ENCODE results near the gene ERFL.
"Not testable (repeated sequence)": the region's sequence is repeated elsewhere in the genome, so short reads cannot be mapped to it uniquely, and the experiment has no call there.

The ERFL gene

DNA sequence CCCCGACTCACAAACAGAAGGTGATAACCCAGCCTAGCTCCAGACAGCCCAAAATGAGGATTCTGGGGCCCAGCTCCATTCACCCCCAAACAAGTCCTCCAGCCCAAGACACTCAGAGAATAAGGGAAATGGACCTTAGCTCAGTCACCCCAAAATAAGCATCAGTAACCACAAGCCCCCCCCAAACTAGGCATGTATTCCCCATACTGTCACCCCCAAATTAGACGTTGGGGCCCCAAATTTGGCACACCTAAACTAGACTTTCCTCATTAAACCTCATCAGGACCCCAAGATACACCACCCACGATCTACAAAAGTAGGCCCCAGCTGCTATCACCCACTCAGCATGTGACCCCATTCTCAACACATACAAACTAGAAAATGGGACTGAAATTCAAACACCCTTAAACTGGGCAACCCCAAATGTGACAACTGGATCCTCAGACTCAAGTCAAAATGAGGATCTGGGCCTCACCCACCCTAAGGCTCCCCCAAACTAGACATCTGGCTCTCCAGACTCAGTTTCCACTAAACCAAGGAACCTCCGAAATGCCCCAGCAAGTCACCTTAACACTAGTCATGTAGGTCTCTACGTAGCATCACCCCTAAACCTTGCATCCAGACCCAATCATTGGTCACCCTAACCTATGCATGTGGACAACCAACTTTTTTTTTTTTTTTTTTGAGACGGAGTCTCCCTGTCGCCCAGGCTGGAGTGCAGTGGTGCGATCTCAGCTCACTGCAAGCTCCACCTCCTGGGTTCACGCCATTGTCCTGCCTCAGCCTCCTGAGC is 13.4 kb upstream of the ERFL start:
- DNase-seq (ENCODE audit: low read depth in 2 of 2), result no peak

DNA sequence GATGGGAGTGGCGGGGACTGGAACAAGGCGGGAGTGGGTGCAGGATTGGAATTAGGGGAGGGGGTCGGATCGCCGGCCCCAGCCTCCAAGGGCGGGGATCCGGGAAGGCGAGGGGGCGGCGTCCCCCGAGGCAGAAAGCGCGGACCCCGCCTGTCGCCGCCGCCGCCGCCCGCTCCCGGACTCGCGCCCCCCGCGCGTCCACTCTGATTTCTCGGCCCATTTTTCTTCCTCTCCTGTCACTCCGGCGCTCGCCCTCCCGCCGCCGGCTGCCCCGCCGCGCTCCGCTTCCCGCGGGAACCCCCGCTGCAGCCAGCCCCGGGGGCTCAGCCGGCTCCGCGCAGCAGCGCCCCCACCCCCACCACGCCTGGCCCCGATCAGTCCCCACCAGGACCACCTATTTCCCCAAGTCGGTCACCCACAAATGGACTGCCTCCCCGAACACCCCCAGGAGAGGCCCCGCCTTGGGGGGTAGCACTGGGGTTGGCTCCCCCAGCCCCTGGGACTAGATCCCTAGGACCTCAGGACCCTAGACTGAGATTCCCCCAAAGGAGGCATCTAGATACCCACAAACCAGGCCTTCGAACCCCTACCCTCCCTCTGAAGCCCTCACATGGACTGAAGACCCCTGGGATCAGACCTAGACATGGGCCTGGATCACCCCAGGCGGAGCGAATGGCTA is 12.6 kb upstream of the ERFL start:
- DNase-seq (ENCODE audit: low read depth in 2 of 2), result no peak

DNA sequence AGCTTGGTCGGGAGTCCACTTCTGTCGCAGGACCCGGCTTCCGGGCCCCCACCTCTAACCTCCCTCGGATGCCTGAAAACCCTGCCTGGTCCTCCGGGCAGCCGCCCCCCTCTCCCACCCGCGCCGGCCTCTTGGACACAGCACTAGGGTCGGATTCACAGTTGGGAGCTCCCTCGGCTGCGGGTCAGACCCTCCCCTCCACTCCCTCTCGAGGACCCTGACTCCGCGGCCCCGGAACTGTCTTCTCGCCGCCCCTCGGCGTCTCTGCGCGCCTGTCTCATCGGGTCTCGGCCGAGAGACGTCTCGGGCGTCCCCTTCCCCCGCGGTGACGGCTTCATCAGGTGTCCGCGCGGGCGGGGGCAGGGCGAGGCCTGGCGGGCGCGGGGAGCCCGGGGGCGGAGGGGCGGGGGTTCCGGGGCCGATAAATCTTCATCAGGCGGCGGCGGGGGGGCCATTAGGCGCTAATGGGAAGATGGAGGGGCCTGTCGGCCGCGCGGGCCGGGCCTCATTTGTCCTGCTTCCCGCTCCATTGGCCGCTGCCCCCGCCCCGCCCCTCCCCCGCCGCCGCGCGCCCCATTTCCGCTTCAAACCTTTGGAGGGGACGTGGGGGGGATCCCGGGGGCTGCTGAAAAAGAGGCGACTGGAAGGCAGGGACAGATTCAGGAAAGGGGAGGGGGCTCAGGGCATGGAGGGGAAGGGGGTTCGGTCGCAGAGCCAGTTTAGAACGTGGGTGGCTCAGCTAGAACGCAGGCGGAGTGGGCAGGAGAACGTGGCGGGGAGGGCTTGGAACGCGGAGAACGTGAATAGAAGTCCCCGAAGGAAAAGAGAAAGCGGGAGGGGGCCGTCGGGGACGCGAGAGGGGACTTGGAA is 11.8 kb upstream of the ERFL start:
- peak in 1 of 2 donors; percentile 42 for DNase-seq (ENCODE audit: low read depth in 2 of 2)

DNA sequence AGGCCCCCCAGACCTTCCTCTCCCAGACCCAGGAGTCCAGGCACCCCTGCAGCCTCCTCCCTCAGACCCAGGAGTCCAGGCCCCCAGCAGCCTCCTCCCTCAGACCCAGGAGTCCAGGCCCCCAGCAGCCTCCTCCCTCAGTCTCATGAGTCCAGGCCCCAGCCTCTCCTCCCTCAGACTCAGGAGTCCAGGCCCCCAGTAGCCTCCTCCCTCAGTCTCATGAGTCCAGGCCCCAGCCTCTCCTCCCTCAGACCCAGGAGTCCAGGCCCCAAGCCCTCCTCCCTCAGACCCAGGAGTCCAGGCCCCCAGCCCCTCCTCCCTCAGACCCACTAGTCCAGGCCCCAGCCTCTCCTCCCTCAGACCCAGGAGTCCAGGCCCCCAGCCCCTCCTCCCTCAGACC is 11.0 kb upstream of the ERFL start:
- not testable (repeated sequence) for DNase-seq (ENCODE audit: low read depth in 2 of 2)

DNA sequence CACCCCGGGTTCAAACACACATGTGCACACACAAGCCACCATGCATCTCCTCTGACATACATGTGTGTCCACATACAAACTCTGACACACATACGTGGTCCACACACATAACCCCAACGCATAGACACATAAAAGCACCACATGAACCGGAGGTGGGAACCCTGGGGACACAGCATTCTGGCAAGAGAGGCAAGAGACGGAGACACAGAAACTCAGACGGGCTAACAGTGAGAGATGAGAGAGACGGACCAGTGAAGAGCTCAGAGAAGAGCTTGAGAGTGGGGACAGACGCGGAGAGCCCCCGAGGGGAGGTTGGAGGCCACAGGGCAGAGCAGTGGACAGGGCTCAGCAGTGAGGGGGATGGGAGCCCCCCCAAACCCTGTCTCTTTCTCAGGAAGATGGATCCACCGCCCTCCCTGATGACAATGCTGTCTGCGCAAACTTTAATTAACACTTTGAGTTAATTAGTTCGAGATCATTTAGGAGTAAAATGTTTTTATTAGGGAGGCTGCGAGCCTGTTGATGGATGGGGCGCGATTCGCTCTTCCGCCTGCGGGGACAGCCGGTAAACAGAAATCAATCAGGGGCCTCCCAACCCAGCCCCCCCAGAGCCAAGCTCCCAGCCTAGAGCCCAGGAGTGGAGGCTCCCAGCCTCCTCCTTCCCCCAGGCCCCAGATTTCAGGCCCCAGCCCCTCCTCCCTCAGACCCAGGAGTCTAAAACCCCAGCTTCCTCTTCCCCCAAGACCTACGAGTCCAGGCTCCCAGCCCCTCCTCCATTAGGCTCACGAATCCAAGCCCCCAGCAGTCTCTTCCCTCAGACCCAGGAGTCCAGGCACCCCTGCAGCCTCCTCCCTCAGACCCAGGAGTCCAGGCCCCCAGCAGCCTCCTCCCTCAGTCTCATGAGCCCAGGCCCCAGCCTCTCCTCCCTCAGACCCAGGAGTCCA is 9.5 kb upstream of the ERFL start:
- no peak for DNase-seq (ENCODE audit: low read depth in 2 of 2)

DNA sequence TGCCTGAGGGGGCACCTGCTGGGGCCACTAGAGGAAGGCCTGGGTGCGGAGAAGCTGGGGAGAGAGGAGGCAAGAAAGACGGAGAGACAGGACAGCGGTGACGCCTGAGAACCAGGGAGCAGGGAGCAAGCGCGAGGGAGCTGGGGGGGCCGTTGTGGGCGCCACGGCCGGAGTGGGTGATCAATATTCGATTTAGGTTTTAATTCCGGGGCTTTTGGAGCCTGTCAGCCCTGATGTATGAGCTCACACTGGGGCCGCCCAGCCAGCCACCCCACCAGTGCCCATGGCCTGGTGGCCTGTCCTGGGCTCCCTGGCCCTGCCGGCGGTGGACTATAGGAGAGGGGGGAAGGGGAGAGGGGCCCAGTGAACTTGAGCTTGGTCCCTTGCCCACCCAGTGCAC is 8.7 kb upstream of the ERFL start:
- no peak for DNase-seq (ENCODE audit: low read depth in 2 of 2)

DNA sequence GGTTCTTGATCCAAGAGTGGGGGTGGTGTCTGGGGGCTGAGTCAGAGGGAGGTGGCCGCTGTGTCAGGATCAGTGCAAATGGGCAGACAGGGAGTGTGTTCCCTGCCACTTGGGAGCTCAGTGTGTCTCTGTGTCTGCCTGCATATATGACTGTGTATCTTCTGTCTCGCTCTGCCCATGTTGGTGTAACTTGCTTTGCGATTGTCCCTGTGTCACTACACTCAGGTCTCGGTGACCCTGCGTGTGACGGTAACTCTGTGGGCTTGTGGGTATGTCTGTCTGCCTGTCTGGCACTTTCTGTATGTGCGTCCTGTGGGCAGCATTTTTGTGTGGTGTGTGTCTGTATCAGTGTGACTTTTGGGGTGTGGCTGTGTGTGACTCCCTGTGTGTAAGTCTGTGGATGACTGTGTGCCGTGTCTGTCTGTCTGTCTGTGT is 8.2 kb upstream of the ERFL start:
- DNase-seq (ENCODE audit: low read depth in 2 of 2), result peak in 1 of 2 donors; percentile 28

DNA sequence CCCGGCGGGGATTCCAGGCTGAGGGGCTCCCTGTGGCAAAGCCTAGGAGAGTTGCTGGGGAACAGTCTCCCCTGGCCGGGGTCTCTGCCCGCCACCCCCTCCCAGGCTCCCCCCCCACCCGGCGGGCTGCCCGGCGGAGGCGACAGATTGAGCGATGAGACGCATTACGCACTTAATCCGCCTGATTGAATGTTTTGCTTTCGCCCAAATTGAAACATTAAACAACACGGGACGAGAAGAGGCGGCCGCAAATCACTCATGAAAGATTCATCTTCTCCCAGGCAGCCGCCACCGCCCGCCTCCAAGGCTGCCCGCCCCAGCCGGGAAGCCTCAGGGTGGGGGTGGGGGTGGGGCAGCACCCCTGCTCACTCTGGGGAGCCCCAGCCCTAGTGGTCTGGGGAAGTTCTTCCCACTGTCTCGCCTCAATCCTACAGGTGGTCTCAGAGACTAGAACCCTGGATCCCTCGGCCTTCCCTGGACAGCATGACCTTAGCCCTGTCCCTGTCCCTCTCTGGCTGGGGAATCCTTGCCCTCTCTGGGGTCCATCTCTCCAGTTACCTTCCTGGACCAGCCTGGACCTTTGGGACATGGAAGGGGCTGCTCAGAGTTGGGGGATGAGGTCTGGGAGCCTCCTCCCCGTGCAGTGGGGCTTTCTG is 7.6 kb upstream of the ERFL start:
- DNase-seq (ENCODE audit: low read depth in 2 of 2), result no peak

DNA sequence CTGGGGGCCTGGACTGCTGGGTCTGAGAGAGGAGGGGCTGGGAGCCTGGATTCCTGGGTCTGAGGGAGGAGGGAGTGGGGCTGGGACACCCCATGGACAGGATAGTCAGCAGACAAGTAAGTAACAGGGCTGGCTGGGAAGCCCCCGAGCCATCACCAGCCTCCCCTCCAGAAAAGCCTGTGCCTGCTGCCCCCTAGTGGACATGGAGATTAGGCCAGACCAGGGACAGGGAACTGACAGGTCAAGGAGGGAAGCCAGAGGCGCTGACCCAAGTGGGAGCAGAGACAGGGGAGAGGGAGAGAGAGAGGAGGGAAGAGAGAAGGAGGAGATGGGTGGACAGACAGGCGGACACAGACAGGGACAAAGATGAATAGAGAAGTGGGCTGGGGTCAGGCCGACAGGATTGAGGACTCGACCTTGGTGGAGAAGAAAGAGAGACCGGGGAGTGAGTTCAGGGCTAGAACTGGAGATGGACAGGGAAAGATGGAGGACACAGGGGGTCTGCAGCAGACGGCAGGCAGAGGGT is 6.7 kb upstream of the ERFL start:
- peak; percentile 65 to 66 for DNase-seq (ENCODE audit: low read depth in 2 of 2)

DNA sequence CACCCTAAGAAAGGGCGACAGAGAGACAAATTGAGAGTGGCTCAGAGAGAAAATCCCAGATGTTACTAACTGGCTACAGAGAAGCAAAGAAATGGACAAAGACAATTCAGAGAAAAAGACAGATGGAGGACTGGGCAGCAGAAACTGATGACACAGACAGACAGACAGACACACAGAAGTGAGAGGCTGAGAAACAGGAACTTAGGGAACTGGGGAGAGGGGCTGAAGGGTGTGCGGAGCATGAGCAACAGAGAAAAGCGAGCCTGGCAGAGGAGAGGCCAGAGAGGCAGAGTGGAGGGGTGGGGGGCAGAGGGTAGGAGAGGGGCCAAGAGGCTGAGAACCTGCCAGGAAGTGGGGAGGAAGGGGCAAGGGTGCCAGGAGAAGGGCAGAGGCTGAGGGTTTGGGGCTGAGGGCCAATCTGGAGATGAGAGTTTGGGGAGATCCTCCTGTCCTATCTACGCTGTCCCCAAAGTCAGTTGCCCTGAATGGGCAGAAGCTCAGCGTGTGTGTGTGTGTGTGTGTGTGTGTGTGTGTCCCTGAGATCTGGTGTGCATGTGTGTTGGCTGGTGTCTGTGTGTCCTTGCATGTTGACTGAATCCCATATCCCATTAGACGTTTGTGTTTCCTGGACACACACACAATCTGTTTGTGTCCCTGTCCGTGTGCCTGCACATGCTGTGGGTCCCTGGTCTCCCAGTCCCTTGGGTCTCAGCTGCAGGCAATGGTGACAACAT is 5.6 kb upstream of the ERFL start:
- DNase-seq (ENCODE audit: low read depth in 2 of 2), result no peak

DNA sequence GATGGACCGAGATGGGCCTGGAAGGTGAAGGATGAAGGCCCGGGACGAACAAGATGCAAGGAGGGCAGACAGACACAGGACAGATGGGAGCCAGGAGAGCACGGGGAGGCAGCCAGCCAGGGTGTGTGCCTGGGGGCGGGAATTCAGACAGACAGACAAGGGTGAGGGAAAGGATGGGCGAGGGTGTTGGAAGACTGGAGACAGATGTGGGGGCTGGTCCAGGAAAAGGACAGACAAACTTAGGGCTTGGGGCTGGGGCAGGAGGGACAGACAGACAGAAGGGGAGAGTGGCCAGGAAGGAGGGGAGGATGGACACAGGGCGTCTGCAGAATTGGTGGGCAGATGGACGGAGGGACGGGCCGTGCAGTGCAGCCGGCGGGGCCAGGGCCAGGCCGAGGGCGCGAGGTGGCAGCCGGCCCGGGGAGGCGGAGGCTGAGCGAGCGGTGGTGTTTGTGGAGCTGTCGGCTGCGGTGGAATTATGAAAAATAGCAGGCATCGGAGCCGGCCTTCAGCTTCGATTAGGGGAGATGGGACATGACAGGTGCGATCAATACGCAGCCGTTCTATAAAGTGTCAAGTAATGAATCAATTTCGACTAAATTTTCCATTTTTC is 4.6 kb upstream of the ERFL start:
- DNase-seq (ENCODE audit: low read depth in 2 of 2), result no peak

DNA sequence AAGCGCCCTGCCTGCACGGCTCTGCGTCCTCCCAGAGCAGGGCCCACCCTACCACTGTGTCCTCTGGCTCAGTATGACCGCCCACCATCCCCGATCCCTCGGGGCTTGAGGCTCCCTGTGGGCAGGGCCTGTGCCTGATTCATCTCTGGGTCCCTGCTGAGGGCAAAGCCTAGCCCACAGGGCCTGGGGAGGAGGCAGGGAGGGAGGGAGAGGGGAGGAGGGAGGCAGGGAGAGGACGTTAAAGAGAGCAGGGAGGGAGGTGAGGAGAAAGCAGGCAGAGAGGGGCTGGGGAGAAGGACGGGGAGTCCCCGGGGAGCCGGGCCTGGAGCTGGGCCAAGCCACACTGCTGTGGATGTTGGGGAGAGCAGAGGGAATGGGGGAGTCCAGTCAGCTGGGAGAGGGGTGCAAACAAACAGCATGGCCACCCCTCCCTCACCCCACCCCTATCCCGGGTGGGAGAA is 4.0 kb upstream of the ERFL start:
- no peak for DNase-seq (ENCODE audit: low read depth in 2 of 2)

DNA sequence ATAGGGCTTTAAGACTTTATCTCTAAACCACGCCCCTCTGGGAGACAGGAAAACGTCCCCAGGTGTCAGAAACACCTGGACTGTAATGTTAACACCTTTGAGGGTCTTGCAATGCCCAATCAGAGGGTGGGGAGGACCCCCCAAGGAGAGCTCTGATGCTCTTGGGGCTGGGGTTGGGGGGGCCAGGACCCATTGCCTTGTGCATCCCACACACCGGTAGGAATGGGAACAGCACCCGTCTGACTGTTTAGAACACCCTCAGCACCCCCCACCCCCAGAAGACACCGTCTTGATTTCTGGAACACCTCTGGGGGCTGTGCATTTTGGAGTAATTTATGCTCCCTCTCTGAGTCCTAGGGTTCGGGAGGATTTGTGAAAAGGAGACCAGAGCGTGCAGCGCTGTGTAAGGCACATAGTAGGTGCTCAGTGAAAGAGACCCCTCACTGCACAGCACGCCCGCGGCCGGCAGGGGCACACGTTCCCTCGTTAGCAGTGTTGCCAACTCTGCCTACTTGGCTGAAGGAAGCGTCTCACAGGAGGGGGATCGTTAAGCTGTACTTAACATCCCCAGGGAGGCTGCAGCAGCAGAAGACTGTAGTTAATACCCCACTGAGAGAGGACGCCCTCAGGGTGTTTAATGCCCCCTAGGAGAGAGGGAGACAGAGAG is 2.8 kb upstream of the ERFL start:
- no peak for DNase-seq (ENCODE audit: low read depth in 2 of 2)

DNA sequence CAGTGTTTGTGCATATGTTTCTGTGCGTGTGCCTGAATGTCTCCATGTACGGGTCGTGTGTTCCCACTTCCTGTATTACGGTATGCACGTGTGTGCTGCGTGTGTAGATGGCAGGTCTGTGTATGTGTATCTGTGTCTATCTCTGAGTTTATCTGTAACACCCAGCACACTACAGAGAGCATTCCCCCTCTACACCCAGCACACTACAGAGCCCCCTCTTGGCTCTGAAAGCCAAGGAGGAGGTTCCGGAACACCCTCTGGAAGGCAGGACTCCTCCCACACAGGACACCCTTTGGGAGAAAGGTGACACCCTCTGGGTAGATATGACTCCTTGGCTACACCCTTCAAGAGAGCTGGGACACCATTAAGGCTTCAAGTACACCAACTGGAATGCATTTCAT is 2.1 kb upstream of the ERFL start:
- DNase-seq (ENCODE audit: low read depth in 2 of 2), result no peak

DNA sequence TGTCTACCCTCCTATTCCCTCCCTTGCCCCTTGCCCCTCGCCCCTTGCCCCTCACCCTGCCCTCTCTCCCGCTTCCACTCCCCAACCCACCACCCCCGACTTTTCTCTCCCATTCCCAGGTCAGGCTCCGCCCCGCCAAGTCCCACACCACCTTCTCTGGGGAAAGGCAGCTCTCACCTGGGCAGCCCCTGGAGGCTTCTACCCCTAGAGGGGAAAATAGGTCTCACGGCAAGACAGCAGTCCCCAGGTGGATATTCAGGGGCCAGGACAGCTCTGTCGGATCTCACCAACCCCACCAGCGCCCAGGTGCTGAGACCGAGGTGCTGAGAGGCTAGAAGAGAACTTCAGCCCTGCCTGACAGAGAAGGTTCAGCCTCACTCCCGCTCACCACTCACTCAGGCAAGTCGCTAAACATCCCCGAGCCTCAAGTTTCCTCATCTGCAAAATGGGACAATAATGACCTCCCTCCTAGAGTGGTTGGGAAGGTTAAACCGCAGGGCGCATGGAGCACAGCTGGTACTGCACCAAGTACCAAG is 1.4 kb upstream of the ERFL start:
- DNase-seq (ENCODE audit: low read depth in 2 of 2), result no peak

DNA sequence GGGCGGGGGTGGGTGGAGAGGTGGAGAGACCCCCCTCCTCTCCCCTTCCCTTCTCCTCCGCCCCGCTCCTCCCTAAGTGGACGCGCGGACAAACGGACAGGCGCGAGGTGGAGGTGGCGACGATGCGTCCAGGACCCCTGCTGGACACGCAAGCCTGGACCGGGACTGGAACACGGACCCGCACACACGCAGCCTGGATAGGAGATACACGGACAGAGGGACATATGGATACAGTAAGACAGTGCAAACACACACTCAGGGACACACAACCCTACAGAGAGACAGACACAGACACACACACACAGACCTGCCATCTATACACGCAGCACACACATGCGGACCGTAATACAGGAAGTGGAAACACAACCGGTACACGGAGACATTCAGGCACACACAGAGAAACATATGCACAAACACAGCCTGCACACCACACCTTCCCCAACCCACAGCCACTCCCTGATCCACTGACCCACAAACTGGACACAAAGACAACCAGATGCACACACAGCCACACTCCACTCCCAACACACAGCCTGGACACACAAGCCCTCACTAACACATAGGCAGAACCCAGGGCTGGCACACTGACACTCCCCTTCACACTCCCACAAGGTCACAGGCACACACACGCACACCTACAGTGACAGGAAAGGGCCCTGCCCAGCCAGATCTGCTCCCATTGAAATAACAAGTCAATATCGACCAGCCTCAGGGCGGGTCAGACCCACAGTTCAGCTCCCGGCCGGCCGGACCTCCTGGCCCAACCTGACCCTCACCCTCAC is 696 bp upstream of the ERFL start:
- DNase-seq (ENCODE audit: low read depth in 2 of 2), result no peak

DNA sequence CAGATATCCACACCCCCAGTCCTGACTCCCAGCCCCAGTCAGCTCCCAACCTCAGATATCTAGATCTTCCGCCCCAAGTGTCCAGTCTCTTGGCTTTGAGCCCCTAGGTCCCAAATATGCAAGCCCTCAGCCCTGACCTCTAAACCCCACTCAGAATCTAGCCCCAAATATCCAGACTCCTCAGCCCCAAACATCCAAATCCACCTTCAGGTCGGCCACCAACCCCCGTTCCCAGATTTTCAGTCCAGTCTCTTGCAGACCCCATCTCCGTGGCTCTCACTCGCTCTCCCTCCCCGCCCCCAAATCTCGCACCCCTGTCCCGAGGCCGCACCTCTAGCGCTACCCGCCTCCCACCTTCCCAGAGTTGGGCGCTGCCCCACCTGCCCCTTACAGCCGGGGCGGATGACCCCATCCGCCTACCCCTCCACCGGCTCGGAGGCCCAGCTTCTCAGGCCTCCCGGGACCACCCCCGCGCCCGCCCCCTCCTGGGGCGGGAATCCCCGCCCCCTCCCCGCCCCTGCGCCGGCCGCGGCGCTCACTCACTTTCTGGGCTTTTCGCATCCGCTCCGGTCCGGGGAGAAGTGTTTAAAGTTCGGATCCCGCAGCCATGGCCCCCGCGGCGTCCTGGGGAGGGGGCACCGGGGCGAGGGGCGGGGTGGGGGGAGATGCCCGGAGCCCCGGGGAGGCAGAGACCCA is 604 bp downstream of the ERFL start:
- DNase-seq (ENCODE audit: low read depth in 2 of 2), result no peak
